ENCODE data around the gene FZR1. TPM values are rescaled to one million over a fixed set of nuclear protein-coding genes. Genes with fewer than 3 reads are reported as not detected.

The FZR1 gene
- total RNA-seq, 6 experiments from 2014 or later = 18.7 to 34.1 (median 23.8) TPM

DNA sequence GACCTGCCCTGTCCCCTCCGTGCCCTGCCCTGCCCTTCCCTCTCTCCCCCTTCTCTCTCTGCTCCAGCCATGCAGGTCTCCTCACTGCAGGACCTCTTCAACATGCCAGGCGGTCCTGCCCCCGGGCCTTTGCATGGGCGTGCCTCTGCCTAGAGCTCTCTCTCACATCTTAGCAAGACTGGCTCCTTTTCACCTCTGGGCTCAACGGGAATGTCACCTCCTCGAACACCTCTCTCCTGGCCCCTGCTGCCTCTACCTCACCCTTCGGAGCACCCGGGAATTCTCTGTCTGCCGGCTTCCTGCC is 45.6 kb downstream of the FZR1 start:
- H3K4me3 ChIP-seq = no peak overlapping the region
- intact Hi-C loops (cut with DNase I) = no loop called here
- no peak for DNase-seq

GRCh38 chr19:3554254-3555083 is 48.4 kb downstream of the FZR1 start:
- no peaks in the 10 kb centered on the region for H3K9me3 ChIP-seq
- no peaks in the 10 kb centered on the region for H3K36me3 ChIP-seq
- ATAC-seq = no peak
- H3K4me3 ChIP-seq = no peak overlapping the region
- WGBS (ENCODE audit: insufficient coverage, low coverage, low lambda C conversion rate, missing lambda C conversion rate) = 22% methylated on average over 13 of the region's 21 CpGs
- H3K4me1 ChIP-seq = peaks cover 0 to 29% (median 8%) of the 10 kb centered on the region in 4 donors
- H3K27ac ChIP-seq = peak overlapping the region; percentile 29 to 67 (median 43)
- intact Hi-C loops (cut with DNase I) = no loop called here
- TF ChIP-seq CTCF (IDR thresholded peaks at IDR 0.05) (no peak), POLR2A (IDR thresholded peaks at IDR 0.05) (no peak)
- no peak for DNase-seq
- H3K27me3 ChIP-seq = no peaks in the 10 kb centered on the region

More for the DNA sequence above, 45.6 kb downstream of the FZR1 start:
- no peak overlapping the region for H3K27ac ChIP-seq
- TF ChIP-seq POLR2A (IDR thresholded peaks at IDR 0.05) (no peak), CTCF (IDR thresholded peaks at IDR 0.05) (no peak)
- 89% methylated on average over 7 of the region's 9 CpGs for WGBS (ENCODE audit: insufficient coverage, low coverage, low lambda C conversion rate, missing lambda C conversion rate)
- no peaks in the 10 kb centered on the region for H3K9me3 ChIP-seq
- no peaks in the 10 kb centered on the region for H3K36me3 ChIP-seq
- ATAC-seq = no peak
- H3K4me1 ChIP-seq = peaks cover 0 to 29% (median 6%) of the 10 kb centered on the region in 4 donors
- H3K27me3 ChIP-seq = no peaks in the 10 kb centered on the region

GRCh38 chr19:3555653-3556422 is 49.7 kb downstream of the FZR1 start:
- intact Hi-C loops (cut with DNase I) = no loop called here
- TF ChIP-seq POLR2A (IDR thresholded peaks at IDR 0.05) (no peak), CTCF (IDR thresholded peaks at IDR 0.05) (no peak)
- H3K4me3 ChIP-seq = peak overlapping the region in 2 of 3 donors; percentile 89 to 96
- DNase-seq = no peak
- H3K27me3 ChIP-seq = no peaks in the 10 kb centered on the region
- ATAC-seq = no peak
- WGBS (ENCODE audit: insufficient coverage, low coverage, low lambda C conversion rate, missing lambda C conversion rate) = 43% methylated on average over 3 of the region's 15 CpGs
- no peak overlapping the region for H3K27ac ChIP-seq
- no peaks in the 10 kb centered on the region for H3K36me3 ChIP-seq
- H3K9me3 ChIP-seq = no peaks in the 10 kb centered on the region
- peaks cover 0 to 29% (median 8%) of the 10 kb centered on the region in 4 donors for H3K4me1 ChIP-seq

- no peaks in the 10 kb centered on the region for H3K36me3 ChIP-seq
- intact Hi-C loops (cut with DNase I) = no loop called here
- no peak for ATAC-seq
- H3K9me3 ChIP-seq = no peaks in the 10 kb centered on the region
- no peaks in the 10 kb centered on the region for H3K27me3 ChIP-seq
- DNase-seq = no peak
- peak overlapping the region in 2 of 3 donors; percentile 54 to 71 for H3K27ac ChIP-seq
- peaks cover 0 to 29% (median 8%) of the 10 kb centered on the region in 4 donors for H3K4me1 ChIP-seq
- 27% methylated on average over 9 of the region's 9 CpGs for WGBS (ENCODE audit: insufficient coverage, low coverage, low lambda C conversion rate, missing lambda C conversion rate)
- H3K4me3 ChIP-seq = peak overlapping the region; percentile 79 to 96 (median 89)
- TF ChIP-seq CTCF (IDR thresholded peaks at IDR 0.05) (no peak), POLR2A (IDR thresholded peaks at IDR 0.05) (no peak)
These were observed 50.4 kb downstream of the FZR1 start for GRCh38 chr19:3556423-3556977.
